IPS-20b (cell line): Measurements from ENCODE around the gene SLAMF7.

Experiments
- H3K27ac ChIP-seq: one replicate; pipeline ENCODE4 v1.5.1; 2013; ENCODE audit warnings: low read length
- H3K27me3 ChIP-seq: 2 replicates; pipeline ENCODE4 v1.6.1; 2013; ENCODE audit warnings: mild to moderate bottlenecking, low read length, inconsistent platforms; ENCODE audit not compliant: insufficient read depth
- H3K36me3 ChIP-seq: 2 replicates; pipeline ENCODE4 v1.6.1; 2013; ENCODE audit warnings: low read depth, mild to moderate bottlenecking, inconsistent platforms, low read length, moderate library complexity; ENCODE audit not compliant: insufficient read depth
- H3K4me1 ChIP-seq: 2 replicates; pipeline ENCODE4 v1.6.1; 2013; ENCODE audit warnings: mild to moderate bottlenecking, control low read depth, inconsistent platforms, low read length, moderate library complexity; ENCODE audit not compliant: insufficient read depth
- H3K4me3 ChIP-seq: 2 replicates; pipeline ENCODE4 v1.5.1; 2013; ENCODE audit warnings: mild to moderate bottlenecking, low read length, inconsistent platforms
- H3K9ac ChIP-seq: 2 replicates; pipeline ENCODE4 v1.6.1; 2013; ENCODE audit warnings: low read depth, mild to moderate bottlenecking, inconsistent platforms, low read length, moderate library complexity
- H3K9me3 ChIP-seq: 2 replicates; pipeline ENCODE4 v1.6.1; 2013; ENCODE audit warnings: mild to moderate bottlenecking, low read depth, low read length, inconsistent platforms; ENCODE audit not compliant: insufficient read depth

The SLAMF7 gene

GRCh38 chr1:160799641-160800040 lies 60.6 kb downstream of the SLAMF7 start:
- Histone ChIP-seq H3K4me3 (no peak overlapping the region), H3K36me3 (no peaks in the 10 kb centered on the region), H3K27ac (no peak overlapping the region), H3K27me3 (no peaks in the 10 kb centered on the region), H3K9ac (no peak overlapping the region), H3K4me1 (no peaks in the 10 kb centered on the region), H3K9me3 (no peaks in the 10 kb centered on the region)

- H3K4me3 ChIP-seq = no peak overlapping the region
- no peak overlapping the region for H3K9ac ChIP-seq
- H3K9me3 ChIP-seq = no peaks in the 10 kb centered on the region
- no peaks in the 10 kb centered on the region for H3K4me1 ChIP-seq
- H3K27me3 ChIP-seq = no peaks in the 10 kb centered on the region
- no peak overlapping the region for H3K27ac ChIP-seq
- H3K36me3 ChIP-seq = no peaks in the 10 kb centered on the region
These were observed 61.1 kb downstream of the SLAMF7 start for GRCh38 chr1:160800142-160800541.

GRCh38 chr1:160800645-160801408 lies 61.8 kb downstream of the SLAMF7 start:
- Histone ChIP-seq H3K4me3 (no peak overlapping the region), H3K4me1 (no peaks in the 10 kb centered on the region), H3K9ac (no peak overlapping the region), H3K27ac (no peak overlapping the region), H3K9me3 (no peaks in the 10 kb centered on the region), H3K27me3 (no peaks in the 10 kb centered on the region), H3K36me3 (no peaks in the 10 kb centered on the region)

- H3K4me1 ChIP-seq = no peaks in the 10 kb centered on the region
- H3K27ac ChIP-seq = no peak overlapping the region
- H3K36me3 ChIP-seq = no peaks in the 10 kb centered on the region
- no peak overlapping the region for H3K9ac ChIP-seq
- no peak overlapping the region for H3K4me3 ChIP-seq
- no peaks in the 10 kb centered on the region for H3K9me3 ChIP-seq
- H3K27me3 ChIP-seq = no peaks in the 10 kb centered on the region
These were observed 63.0 kb downstream of the SLAMF7 start for GRCh38 chr1:160801836-160802580.
